DOHH2 (cell line): ENCODE measurements around the gene ELP2.

Source experiments
- EZH2phosphoT487 ChIP-seq: fragments of 200-600 bp; sonication (generic); IDR thresholded peaks from 2 replicates; pipeline ENCODE4 v1.6.1; 2017; ENCODE audit warnings: borderline replicate concordance, mild to moderate bottlenecking, antibody characterized with exemption, low read length, moderate library complexity, mixed read lengths
- TF ChIP-seq, protein P1 (sequence below): fragments of 200-600 bp; sonication (generic); IDR thresholded peaks from one replicate; pipeline ENCODE4 v1.5.1; 2014; ENCODE audit warnings: antibody characterized with exemption, mild to moderate bottlenecking, low read depth, low read length; ENCODE audit not compliant: poor library complexity, severe bottlenecking

DNA sequence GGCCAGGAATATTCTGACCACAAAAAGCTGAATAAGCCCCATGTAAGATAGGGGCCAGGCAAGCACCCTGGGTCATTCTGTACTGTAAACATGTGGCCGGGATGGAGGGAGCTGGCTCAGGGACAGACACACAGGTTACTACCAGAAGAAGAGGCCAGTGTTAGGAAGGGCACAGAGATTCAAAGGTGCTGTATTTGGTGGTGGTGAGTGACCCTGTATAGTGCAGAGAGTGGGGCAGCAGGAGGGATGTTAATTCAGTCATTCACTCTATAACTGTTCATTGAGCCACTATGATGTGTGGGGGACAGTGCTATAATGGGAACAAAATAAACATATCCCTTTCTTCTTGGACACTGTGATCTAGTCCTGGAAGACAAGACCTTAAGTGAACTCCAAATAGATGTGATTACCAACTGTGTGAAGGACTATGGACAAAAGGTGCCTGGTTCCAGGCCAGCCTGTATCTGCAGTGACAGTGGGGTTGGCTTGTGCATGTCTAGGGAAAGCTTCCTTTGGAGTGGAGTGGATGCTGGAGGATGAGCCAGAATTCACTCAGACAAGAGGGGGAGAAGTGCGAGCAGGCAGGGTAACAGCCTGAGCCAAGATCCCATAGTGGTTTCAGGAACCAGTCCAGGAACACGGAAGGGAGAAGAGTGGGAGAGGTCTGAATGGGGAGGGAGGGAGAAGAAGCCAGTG lies 65.9 kb downstream of the ELP2 start:
- TF ChIP-seq, protein P1, sequence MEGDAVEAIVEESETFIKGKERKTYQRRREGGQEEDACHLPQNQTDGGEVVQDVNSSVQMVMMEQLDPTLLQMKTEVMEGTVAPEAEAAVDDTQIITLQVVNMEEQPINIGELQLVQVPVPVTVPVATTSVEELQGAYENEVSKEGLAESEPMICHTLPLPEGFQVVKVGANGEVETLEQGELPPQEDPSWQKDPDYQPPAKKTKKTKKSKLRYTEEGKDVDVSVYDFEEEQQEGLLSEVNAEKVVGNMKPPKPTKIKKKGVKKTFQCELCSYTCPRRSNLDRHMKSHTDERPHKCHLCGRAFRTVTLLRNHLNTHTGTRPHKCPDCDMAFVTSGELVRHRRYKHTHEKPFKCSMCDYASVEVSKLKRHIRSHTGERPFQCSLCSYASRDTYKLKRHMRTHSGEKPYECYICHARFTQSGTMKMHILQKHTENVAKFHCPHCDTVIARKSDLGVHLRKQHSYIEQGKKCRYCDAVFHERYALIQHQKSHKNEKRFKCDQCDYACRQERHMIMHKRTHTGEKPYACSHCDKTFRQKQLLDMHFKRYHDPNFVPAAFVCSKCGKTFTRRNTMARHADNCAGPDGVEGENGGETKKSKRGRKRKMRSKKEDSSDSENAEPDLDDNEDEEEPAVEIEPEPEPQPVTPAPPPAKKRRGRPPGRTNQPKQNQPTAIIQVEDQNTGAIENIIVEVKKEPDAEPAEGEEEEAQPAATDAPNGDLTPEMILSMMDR: no peak
- no peak for TF ChIP-seq EZH2phosphoT487
